AG09309 (cell line): ENCODE measurements around the gene L3MBTL4.

Source experiments
- DNase-seq: peaks from one replicate; pipeline ENCODE4 v3.0.0-alpha.2; 2010; ENCODE audit warnings: low read depth
- H3K4me3 ChIP-seq: 2 replicates; pipeline ENCODE4 v1.5.1; 2011; ENCODE audit warnings: mild to moderate bottlenecking, low read depth, low read length, moderate library complexity; ENCODE audit not compliant: control insufficient read depth
- CTCF ChIP-seq: IDR thresholded peaks from 2 replicates; pipeline ENCODE4 v1.5.1; 2011; ENCODE audit warnings: mild to moderate bottlenecking, low read depth, low read length, inconsistent platforms; ENCODE audit not compliant: insufficient read depth, control insufficient read depth; ENCODE audit errors: missing control alignments

L3MBTL4 gene

GRCh38 chr18:6069539-6069938, 345.2 kb downstream of the L3MBTL4 start:
- no peak overlapping the region for H3K4me3 ChIP-seq
- DNase-seq = no peak
- TF ChIP-seq CTCF = no peak

GRCh38 chr18:6069103-6069502, 345.6 kb downstream of the L3MBTL4 start:
- no peak for TF ChIP-seq CTCF
- no peak for DNase-seq
- no peak overlapping the region for H3K4me3 ChIP-seq

GRCh38 chr18:6060149-6060548, 354.6 kb downstream of the L3MBTL4 start:
- DNase-seq = no peak
- no peak for TF ChIP-seq CTCF

GRCh38 chr18:6059551-6059950, 355.2 kb downstream of the L3MBTL4 start:
- DNase-seq = no peak
- TF ChIP-seq CTCF = no peak
- no peak overlapping the region for H3K4me3 ChIP-seq

More at GRCh38 chr18:6060149-6060548, 354.6 kb downstream of the L3MBTL4 start:
- no peak overlapping the region for H3K4me3 ChIP-seq

- peak; percentile 21 for DNase-seq
- no peak for TF ChIP-seq CTCF
- no peak overlapping the region for H3K4me3 ChIP-seq
Observed at GRCh38 chr18:6058941-6059340, 355.8 kb downstream of the L3MBTL4 start.

- no peak for DNase-seq
- TF ChIP-seq CTCF = no peak
- H3K4me3 ChIP-seq = no peak overlapping the region
Observed at GRCh38 chr18:6057604-6058003, 357.1 kb downstream of the L3MBTL4 start.
